Upper lobe of left lung (tissue), 4 donors: Measurements from ENCODE around the gene CFAP43.

ENCODE experiments used
- EP300 ChIP-seq, 4 donors: sonication (generic); formaldehyde crosslinking; IDR thresholded peaks; one replicate each; pipeline ENCODE4 v1.5.1; 2017; ENCODE audit warnings: antibody characterized with exemption in 4 of 4, control low read depth in 2 of 4
- POLR2A ChIP-seq, 4 donors: fragments of 450-650 bp; IDR thresholded peaks; one replicate each; pipeline ENCODE4 v1.5.1; 2016 to 2017; ENCODE audit warnings: antibody characterized with exemption in 4 of 4, mild to moderate bottlenecking in 2 of 4
- POLR2AphosphoS5 ChIP-seq, 2 donors: sonication (generic); formaldehyde crosslinking; IDR thresholded peaks; one replicate each; pipeline ENCODE4 v1.5.1; 2017; ENCODE audit warnings: antibody characterized with exemption in 2 of 2
- TF ChIP-seq, protein P1 (sequence below), 6 experiments: fragments of 450-650 bp in 4 of 6; fragments of 200-600 bp in 2 of 6; sonication (generic) in 2 of 6; IDR thresholded peaks; one replicate each; pipeline ENCODE4 v1.5.1; 2016 to 2019; ENCODE audit warnings: antibody characterized with exemption in 6 of 6

DNA sequence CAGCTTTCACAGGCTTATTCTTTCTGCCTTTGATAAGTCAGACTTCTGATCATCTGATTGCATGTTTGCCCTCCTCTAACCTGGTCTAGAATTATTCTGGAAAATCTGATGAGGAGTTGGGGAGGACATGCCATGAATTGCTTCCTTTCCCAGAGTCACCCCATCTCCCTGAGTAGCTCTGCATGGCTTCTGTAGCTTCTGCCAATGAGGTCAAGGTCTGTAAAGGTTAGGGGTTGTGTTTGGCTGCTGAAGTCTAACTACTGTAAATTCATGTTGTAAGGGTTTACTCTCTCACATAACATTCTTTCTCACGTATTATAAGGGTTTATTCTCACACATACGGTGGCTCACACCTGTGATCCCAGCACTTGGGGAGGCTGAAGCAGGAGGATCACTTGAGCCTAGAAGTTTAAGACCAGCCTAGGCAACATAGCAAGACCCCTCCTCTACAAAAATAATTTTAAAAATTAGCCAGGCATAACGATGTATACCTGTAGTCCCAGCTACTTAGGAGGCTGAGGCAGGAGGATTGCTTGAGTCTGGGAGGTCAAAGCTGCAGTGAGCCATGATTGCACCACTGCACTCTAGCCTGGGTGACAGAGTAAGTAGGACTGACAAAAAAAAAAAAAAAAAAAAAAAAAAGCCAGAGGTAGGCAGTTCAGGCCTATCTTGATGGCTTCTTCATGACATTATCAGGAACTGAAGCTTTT, 47.5 kb upstream of the CFAP43 start:
- TF ChIP-seq POLR2A (IDR thresholded peaks at IDR 0.05) (no peak), EP300 (IDR thresholded peaks at IDR 0.05) (no peak), POLR2AphosphoS5 (IDR thresholded peaks at IDR 0.05) (no peak)
- TF ChIP-seq, protein P1, sequence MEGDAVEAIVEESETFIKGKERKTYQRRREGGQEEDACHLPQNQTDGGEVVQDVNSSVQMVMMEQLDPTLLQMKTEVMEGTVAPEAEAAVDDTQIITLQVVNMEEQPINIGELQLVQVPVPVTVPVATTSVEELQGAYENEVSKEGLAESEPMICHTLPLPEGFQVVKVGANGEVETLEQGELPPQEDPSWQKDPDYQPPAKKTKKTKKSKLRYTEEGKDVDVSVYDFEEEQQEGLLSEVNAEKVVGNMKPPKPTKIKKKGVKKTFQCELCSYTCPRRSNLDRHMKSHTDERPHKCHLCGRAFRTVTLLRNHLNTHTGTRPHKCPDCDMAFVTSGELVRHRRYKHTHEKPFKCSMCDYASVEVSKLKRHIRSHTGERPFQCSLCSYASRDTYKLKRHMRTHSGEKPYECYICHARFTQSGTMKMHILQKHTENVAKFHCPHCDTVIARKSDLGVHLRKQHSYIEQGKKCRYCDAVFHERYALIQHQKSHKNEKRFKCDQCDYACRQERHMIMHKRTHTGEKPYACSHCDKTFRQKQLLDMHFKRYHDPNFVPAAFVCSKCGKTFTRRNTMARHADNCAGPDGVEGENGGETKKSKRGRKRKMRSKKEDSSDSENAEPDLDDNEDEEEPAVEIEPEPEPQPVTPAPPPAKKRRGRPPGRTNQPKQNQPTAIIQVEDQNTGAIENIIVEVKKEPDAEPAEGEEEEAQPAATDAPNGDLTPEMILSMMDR (IDR thresholded peaks at IDR 0.05) = no peak
